NCI-H1092 (cell line): ENCODE measurements around the gene CLCN1.

Source experiments
- DNase-seq: peaks from one replicate; lab custom pipeline; 2025; lab: John Stamatoyannopoulos, UW

The CLCN1 gene

DNA sequence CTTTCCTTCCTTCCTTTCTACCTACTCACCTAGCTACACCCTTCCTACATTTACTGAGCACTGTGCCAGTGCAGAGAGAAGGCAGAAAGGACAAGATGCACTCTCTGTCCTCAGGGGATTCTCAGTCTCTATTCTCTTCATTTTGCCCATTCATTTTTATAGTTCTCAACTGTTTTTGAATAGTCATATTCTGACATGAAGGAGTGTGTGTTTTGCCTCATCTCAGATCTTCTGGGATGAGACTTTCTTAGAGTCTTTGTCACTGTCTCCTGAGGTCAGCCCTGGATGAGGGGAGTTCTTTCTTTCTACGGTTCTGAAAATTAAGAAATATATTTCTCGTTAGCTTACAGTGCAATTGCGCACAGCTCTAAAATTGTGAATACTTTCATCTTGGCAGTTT is 21.3 kb downstream of the CLCN1 start:
- no peak for DNase-seq

DNA sequence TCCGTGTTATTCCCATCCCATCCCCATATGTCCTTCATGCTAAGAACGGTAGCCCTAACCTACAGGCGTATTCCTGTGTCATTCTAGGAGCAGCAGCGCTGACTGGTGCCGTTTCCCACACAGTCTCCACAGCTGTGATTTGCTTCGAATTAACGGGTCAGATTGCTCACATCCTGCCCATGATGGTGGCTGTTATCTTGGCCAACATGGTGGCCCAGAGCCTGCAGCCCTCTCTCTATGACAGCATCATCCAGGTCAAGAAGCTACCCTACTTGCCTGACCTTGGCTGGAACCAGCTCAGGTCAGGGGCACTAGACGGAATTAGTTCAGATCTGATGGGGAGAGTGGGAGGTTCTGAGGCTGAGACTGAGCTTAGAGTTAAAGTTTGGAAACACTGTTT is 25.9 kb downstream of the CLCN1 start:
- DNase-seq, result no peak

DNA sequence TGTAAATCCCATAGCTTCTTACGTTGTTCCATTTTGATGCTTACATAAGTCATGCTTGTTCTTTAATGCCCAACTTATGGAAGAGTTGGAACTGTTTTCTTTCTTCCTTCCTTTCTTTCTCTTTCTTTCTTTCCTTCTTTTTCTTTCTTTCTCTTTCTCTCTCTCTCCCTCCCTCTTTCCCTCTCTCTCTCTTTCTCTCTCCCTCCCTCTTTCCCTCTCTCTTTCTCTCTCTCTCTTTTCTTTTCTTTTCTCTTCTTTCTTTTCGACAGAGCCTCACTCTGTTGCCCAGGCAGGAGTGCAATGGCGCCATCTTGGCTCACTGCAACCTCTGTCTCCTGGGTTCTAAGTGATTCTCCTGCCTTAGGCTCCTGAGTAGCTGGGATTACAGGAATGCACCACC is 27.7 kb downstream of the CLCN1 start:
- no peak for DNase-seq

DNA sequence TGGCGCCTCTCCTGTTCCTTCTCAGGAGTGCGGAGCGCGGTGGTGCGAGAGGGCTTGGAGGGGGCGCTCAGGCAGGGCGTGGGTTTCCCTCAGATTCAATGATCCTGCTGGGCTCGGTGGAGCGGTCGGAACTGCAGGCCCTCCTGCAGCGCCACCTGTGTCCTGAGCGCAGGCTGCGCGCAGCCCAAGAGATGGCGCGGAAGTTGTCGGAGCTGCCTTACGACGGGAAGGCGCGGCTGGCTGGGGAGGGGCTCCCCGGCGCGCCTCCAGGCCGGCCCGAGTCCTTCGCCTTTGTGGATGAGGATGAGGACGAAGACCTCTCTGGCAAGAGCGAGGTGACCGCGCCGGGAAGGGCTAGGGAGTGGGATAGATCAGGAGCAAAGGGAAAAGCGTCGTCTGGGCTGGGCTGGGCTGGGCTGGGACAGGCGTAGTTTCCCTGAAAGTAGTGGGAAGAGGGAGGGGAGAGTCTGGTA is 29.6 kb downstream of the CLCN1 start:
- DNase-seq, result no peak

DNA sequence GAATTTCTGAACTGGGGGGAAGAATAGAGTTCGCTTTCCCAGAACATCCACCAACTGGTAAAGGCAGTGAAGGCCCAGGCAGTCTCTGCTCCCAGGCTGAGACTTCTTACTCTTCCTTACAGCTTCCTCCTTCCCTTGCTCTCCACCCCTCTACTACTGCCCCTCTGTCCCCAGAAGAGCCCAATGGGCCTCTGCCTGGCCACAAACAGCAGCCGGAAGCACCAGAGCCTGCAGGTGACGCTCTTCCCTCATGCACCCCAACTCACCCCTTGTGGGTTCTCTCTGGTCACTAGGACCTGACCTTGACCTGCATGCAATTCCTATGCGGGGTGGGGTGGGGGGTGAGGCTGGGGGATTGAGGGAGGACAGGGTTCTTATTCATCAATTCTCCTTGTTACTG is 30.1 kb downstream of the CLCN1 start:
- no peak for DNase-seq

DNA sequence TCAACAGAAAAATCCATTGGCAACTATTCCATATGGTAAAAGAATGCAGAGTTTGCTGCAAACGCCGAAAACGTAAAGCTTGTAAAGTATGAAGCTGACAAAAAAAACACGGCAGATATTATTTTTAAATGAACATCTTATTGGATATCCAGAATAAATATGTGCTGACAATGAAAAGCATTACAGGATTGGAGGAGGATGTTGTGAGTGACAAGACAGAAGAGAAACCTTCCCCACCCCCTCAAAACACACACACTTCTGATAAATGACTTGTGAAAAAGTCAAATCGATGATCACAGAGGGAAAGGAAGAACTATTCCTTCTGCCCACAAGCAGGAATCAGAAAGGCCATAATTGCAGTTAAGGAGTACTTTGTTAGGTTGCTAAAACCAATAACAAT is 32.0 kb downstream of the CLCN1 start:
- DNase-seq, result no peak

DNA sequence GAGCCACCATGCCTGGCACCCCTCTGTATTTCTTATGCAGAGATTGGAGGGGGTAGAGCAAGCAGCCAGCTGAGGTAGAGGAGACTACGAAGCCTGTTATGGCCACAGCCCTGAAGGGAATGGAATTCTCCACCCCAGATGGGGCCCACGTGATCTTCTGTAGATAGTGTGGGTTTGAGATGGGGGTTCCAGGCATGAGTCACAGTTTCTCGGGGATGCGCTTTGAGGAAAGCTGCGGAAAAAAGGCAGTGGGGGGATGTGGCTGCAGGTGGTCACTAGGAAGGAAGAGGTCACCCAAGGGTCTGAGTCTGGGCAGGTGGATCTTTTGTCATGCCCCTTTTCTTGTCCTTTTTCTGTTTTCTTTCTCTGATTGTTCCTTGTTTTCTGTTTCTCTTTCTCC is 35.1 kb downstream of the CLCN1 start:
- no peak for DNase-seq

DNA sequence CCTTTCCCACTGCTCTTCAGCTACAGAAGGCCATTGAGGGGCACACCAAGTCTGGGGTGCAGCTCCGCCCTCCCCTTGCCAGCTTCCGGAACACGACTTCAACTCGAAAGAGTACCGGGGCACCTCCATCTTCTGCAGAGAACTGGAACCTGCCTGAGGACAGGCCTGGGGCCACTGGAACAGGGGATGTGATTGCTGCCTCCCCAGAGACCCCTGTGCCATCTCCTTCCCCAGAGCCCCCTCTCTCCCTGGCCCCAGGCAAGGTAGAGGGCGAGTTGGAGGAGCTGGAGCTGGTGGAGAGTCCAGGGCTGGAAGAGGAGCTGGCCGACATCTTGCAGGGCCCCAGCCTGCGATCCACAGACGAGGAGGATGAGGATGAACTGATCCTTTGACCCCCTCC is 35.7 kb downstream of the CLCN1 start:
- DNase-seq, result no peak

DNA sequence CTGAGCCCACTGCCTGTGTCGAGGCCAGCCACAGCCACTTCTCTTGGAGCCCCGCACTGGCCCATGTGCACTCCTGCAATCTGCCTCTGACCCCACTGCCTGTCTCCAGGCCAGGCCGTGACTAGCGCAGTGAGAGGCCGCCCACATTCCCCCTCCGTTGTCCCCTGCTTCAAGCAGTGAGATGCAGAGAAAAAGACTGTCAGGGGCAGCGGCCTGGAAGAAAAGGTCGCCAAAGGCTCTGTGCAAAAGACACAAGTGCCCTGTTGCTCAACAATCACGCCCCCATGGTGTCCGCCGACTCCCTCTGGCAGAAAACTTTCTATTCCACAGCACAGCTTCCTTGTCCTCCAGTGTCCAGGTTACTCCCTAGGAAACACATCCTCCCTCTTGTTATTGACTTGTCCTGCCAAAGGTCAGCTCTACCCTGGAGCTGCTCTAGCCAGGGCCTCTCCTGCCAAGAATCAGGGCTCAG is 36.7 kb downstream of the CLCN1 start:
- DNase-seq, result no peak

DNA sequence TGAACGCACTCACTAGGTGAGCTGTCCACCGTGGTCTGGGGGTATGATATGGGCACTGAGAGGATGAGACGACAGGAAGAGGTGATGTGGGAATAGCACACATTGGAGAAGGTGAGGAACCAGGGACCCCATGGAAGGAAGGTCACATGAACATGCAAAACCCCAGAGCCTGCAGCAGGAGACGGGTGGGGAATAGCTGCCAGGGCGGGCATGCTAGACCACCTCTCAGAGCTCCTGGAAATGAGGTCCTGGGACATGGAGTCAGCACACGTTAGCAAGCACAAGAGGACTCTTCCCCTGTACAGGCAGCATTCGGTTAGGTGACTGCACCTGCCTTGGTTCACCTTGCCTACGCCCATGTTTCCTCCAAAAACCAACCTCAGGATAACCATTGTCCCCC is 38.5 kb downstream of the CLCN1 start:
- DNase-seq, result no peak

DNA sequence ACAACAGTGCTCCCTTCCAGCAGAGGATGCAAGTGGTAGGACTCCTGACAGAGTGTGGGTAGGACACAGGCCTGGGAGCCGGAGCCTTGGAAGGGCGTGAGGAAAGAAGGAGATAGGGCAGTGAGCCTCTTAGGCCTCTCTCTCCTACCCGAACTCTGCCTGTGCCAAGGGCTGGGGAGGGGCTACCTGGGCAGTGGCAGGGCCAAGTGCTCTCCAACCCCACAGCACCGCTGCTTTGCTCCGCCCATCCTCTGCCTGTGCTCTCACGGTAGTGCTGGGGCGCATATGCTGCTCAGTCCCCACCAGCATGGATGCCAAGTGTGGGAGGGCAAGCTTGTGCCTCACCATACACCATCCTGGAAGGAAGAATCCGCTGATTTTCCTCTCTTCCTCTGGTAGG is 39.1 kb downstream of the CLCN1 start:
- no peak for DNase-seq

DNA sequence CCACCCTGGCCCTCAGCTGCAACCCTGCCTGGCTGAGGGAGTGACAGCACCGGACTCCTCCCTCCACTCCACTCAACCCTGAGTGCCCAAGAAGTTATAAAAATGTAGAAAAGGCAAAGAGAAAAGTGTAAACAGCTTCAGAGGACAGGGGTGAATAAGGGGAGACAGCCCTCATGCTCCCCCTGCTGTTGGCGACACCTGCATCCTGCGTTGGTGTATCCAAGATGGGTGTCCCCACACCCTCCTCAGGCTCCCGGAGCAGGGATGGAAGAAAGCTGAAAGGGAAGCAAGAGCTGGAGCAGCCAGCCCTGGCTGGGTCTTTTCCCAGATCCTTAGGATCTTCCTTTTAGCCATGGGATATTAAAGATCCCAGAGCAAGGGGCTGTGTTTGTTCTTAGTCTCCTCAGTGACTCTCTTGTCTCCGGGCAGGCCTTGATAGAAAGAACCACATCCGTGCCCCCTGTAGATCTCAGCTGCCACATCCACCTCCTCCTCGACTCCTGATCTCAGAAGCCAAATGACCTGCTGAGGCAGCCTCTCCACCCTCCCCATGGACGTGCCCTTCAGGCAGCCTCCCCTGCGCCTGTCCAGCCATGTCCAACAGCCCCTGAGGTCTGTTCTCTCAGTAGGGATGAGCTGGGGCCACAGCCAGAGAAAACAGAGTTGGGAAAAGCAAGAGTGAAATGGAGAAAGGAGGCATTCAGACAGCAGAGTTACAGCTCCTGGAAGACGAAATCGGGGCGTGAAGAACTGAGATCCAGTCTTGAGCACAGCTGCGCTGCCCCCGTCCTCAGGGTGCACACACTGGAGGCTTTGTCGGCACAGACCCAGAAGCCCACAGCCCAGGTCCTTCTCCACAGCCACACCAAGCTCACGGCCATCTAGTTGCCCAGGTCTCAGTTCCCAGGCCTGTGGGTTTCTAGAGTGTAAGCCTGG is 39.8 kb downstream of the CLCN1 start:
- DNase-seq, result no peak

DNA sequence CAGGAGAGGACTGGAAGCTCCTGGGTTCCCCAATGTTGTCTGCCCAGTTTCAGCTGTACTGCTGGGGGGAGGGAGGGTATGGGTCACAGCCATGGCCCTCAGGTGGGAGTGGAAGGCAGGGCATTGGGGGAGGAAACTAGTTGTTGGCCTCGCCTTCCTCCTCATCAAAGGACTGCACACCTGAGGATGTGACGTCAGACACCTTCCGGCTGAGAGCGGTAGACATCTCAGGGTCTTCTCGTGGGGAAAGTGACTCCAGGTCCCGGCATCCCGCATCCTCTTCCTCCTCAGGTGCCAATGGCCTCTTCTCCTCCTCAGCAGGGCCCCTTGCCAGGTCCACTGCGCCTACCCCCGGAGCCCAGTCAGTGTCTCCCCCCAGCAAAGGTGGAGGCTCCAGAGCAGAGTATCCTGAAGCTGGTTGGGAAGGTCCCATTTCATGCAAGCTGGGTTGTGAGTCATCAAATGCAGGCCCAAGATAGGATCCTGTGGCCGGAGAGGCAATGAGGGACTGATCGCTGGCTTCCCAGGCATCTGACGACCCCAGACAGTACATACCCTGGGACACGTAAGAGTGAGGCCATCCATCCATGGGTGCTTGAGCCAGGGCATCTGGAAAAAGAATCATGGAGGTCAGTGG is 40.6 kb downstream of the CLCN1 start:
- DNase-seq, result no peak

DNA sequence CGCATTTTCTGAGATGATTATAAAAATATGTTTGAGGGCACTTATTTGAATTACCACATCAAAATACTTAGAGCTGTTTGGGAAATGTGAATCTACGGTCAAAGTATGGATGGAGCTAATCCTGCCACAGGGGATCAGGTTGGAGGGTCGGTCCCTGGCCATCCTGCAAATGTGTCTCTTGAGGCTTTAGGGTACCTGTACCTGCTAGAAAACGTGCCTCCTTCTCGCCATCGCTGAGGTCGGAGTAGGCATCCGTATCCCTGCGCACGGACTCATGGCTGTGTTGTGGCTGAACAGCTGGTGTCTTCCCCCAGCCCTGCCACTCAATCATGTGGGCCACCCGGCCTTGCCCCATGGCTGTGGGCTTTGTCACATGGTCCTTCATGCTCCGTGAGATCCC is 42.7 kb downstream of the CLCN1 start:
- DNase-seq, result no peak

DNA sequence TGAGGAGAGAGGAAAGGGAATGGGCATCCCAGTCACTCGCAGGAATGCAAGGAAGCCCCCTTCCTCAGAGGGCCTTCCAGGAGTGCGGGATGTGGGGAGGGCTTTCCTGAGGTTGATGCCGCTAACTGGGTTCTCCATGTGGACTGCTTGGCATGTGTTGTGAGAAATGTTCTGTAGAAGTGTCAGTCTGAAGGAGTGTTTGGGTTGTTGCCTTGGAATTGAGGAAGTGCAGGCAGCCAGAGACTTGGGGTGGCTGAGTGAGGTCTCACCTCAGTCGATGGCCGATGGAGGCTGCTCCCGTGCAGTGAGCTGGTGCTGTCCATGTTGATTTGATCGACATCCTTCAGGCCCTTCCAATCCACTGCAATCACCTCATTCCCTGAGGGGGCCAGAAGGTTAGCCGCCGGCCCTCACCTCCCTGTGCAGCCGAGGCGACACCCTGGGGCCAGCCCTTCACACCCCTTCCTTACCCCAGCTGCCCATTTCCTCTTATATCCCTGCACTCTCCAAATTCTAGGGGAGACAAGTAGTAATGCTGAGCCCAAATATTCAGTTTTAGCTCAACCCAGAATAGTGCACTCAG is 44.0 kb downstream of the CLCN1 start:
- no peak for DNase-seq

DNA sequence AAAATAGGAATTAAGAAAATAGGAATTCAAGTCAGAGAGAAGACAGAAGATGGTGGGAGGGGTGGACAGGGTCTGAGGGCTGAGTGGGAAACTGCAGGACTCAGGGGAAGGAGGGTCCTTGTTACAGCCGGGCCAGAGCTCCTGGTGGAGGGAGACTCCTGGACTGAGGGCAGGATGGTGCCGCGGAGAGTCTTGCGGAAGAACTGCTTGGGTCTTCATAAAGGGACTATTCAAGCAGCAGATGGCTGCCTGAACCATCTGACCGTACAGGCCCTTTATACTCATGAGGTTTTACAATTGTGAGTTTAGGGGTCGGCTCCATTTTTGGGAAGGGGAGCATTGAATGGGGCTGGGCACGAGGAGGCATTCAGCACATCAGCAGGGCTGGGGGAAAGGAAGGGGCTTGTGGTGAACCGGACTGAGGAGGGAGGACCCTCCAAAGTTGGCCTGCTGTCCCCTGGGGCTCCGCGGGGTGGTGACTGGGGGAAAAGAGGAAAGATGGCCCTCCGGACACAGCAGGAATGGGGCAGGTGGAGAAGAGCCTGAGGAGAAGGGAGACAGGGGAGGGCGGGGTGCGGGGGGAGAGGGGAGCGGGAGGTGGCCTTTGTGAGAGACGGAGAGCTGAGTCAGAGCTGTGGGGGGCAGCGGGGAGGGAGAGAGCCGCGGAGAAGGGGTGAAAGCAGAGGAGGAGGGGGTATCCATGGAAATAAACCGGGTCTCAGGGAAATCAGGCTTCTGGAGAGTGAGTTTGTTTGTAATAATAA is 45.1 kb downstream of the CLCN1 start:
- no peak for DNase-seq

DNA sequence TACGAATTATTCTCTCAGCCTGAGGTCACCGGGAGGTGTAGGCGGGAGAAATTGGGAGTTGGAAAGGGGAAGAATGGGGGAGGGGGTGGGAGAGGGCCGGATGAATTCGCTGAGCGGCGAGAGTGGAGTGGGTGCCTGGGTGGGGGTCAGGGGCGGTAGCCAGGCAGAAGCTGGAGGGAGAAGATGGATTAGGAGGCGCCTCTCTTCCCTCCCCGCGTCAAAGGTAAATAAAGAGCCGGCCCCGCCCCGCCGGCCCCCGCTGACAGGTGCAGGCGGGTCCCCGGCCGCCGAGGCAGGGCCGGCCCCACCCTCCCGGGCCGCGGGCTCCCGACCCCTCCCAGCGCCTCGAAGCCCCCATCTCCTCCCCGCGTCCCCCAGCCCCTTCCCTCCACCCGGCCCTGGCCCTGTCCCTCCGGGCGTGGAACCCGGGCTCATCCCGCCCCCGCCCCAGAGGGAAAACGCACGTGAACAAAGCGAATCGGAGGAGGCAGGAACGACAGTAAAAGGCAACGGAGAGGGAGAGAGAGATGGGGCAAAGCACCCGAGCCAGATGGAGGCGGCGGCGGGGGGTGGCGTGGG is 45.7 kb downstream of the CLCN1 start:
- DNase-seq, result no peak

DNA sequence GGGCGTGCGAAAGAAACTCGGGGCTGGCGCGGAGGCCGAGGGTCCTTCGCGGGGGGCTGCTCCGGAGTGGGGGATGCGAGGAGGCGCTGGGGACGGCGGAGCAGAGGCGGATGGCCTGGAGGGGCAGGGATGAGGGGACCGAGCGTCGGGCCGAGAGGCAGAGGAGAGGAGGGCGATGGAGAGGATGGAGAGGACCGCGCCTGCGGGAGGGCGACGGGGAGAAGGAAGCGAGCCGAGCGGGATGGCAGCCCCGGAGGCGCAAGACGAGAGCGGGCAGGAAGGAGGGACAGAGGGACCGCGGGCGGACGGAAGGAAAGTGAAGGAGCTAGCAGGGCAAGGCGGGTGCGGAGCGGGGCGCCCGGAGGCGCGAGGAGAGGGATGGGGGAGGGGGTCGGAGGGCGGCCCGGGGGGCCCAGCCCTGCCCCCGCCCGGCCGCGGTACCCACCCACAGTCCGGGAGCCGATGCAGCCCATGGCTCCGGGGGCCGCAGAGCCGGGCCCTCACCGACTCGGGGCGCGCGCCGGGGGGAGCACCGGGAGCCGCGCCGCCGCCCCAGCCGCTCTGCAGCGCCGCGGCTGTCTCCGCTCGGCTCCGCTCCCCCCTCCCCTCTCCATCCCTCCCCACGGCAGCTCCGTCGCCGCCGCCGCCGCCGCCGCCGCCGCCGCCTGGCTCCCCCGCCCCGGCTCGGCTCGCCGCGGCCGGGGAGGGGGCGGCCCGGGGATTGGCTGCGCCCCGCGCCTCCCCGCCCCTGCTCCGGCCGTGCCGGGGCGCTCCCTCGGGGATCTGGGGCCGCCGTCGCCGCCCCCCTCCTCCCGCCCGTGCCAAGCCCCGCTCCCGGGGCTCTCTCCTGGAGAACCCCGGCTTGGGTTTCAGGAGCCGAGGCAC is 46.5 kb downstream of the CLCN1 start, which contains the start of gene FAM131B:
TSS of gene FAM131B (minus strand) at position 583 of the 885 bp plus-strand sequence. CDS start at position 473, 110 bp downstream.
- DNase-seq, result no peak

DNA sequence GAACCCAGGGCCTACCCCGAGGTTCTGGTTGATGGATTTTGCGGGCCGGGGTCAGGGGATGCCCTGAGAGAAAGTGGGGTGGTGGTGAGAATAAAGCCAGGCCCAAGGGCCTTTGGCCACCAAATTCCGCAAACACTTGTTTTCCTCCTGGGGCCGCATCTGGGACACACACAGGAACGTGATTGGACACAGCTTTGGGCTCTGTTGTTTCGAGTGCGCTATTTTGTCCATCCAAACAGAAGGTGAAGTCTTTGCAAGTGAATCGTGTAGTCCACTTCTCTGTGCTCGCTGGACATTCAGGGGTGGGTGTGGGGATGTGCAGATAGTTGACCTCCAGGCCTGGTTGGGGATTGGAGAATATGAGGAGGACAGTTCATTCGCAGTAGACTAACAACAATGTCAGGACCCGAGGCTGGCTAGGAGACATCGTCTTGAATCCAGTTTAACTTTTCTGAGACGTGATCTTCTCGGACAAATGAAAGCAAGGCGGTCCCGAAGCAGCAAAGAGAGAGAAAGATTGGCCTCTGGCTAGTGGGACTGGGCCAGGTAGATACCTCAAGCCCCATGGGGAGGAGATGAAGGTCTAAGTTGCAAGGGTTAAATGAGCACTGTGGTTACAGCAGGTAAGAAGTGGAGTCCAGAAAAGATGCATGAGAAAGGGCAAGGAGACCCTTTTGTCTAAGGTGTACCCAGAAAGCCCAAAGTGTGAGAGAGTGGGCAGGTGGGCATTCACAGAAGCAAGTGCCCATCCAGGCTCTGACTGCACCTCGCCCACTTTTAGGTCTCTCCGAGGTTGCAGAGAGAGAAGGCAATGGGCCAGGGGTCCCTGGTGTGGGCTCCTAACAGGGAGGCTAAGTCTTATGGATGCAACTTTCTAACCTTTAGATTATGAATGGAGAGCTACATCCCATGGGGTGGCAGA is 47.4 kb downstream of the CLCN1 start:
- DNase-seq, result no peak

DNA sequence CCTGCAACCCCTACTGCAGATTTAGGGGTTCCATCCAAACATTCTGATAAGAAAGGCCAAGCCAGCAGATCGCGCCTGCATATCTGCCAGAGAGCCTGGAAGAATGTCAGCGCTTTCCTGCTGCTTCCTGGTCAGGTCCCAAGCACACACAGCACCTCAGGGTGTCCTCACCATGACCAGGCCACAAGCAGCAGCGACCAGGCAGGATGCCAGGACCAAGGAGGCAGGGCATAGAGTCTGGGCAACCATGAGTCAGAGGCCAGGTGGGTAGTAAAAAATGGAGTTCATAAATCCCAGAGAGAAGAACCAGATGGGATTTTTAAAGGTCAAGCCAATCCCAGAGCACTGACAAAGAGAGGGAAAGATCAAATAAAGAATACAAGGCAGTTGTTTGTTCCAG is 52.1 kb downstream of the CLCN1 start:
- DNase-seq, result no peak
